Parathyroid adenoma (tissue), 2 donors: ENCODE data around the gene ARHGEF6.

Source experiments
- H2AFZ ChIP-seq: fragments of 300-600 bp; sonication (generic); one replicate; pipeline ENCODE4 v1.7.0; 2017; ENCODE audit warnings: antibody characterized with exemption, mild to moderate bottlenecking
- H3K27ac ChIP-seq: fragments of 300-600 bp; sonication (generic); one replicate; pipeline ENCODE4 v1.7.0; 2017
- H3K27me3 ChIP-seq: fragments of 300-600 bp; sonication (generic); one replicate; pipeline ENCODE4 v1.7.0; 2017; ENCODE audit warnings: low read length; ENCODE audit not compliant: control insufficient read depth, insufficient read depth
- H3K36me3 ChIP-seq: fragments of 300-600 bp; sonication (generic); one replicate; pipeline ENCODE4 v1.7.0; 2017; ENCODE audit warnings: low read length; ENCODE audit not compliant: control insufficient read depth, insufficient read depth
- H3K4me1 ChIP-seq: fragments of 300-600 bp; sonication (generic); one replicate; pipeline ENCODE4 v1.7.0; 2017; ENCODE audit warnings: control low read depth
- H3K4me2 ChIP-seq: fragments of 300-600 bp; sonication (generic); one replicate; pipeline ENCODE4 v1.7.0; 2017; ENCODE audit warnings: low read length
- H3K4me3 ChIP-seq: fragments of 300-600 bp; sonication (generic); one replicate; pipeline ENCODE4 v1.7.0; 2017; ENCODE audit warnings: low read depth, low read length
- H3K79me2 ChIP-seq: fragments of 300-600 bp; sonication (generic); one replicate; pipeline ENCODE4 v1.7.0; 2017; ENCODE audit warnings: control low read depth
- H3K9ac ChIP-seq: fragments of 300-600 bp; sonication (generic); one replicate; pipeline ENCODE4 v1.7.0; 2017; ENCODE audit warnings: mild to moderate bottlenecking
- H3K9me3 ChIP-seq: fragments of 300-600 bp; sonication (generic); one replicate; pipeline ENCODE4 v1.7.0; 2017; ENCODE audit warnings: low read length; ENCODE audit not compliant: control insufficient read depth
- TF ChIP-seq, protein P1 (sequence below): fragments of 300-600 bp; sonication (generic); IDR thresholded peaks from one replicate; pipeline ENCODE4 v1.7.0; 2017; ENCODE audit warnings: antibody characterized with exemption, mild to moderate bottlenecking
- donor health status: primary hyperparathyroidism.

Gene ARHGEF6

DNA sequence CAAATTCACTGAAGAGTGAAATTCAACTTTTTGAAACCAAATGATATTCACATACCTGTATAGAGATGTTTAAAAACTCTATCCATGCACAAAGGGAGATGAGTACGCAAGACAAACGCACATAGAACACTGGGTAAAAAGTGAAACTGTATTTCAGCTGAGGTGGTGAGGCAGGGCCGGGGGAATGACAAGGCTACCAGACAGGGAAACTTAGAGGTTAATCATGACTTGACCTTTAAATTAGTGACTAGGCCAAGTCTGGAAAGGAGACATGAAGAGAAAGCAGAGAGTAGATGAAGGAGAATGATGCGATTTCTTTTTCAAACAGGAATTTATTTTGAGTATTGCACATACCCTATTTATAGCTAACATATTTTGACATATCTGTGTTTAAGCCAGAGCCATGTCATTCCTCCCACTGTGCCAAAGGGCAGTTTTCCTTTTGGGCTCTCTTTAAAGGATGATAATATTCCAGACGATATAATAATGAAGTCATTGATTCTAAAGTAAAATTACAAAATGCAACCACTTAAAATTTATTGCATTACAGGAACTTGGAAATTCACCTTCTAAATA is 49.4 kb downstream of the ARHGEF6 start:
- Histone ChIP-seq H3K4me1 (no peaks in the 10 kb centered on the region), H3K9ac (no peak overlapping the region), H2AFZ (no peak overlapping the region), H3K4me2 (no peak overlapping the region), H3K9me3 (no peaks in the 10 kb centered on the region), H3K36me3 (no peaks in the 10 kb centered on the region), H3K27ac (no peak overlapping the region), H3K4me3 (no peak overlapping the region), H3K79me2 (no peaks in the 10 kb centered on the region), H3K27me3 (no peaks in the 10 kb centered on the region)
- TF ChIP-seq, protein P1, sequence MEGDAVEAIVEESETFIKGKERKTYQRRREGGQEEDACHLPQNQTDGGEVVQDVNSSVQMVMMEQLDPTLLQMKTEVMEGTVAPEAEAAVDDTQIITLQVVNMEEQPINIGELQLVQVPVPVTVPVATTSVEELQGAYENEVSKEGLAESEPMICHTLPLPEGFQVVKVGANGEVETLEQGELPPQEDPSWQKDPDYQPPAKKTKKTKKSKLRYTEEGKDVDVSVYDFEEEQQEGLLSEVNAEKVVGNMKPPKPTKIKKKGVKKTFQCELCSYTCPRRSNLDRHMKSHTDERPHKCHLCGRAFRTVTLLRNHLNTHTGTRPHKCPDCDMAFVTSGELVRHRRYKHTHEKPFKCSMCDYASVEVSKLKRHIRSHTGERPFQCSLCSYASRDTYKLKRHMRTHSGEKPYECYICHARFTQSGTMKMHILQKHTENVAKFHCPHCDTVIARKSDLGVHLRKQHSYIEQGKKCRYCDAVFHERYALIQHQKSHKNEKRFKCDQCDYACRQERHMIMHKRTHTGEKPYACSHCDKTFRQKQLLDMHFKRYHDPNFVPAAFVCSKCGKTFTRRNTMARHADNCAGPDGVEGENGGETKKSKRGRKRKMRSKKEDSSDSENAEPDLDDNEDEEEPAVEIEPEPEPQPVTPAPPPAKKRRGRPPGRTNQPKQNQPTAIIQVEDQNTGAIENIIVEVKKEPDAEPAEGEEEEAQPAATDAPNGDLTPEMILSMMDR: no peak

DNA sequence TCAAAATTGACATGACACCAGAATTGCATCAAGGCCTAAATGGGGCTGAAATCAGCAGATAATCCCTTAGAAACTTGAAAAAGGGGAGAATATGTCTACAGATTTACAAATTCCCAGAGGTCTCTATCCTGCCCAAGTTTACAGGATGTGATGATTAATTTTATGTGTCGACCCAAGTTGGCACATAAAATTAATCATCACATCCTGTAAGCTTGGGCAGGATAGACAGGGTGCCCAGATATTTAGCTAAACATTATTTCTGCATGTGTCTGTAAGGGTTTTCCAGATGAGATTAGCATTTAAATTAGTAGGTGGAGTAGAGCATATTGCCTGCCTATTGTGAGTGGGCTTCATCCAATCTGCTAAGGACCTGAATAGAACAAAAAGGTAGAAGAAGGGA is 52.3 kb downstream of the ARHGEF6 start:
- Histone ChIP-seq H3K9me3 (no peaks in the 10 kb centered on the region), H3K36me3 (no peaks in the 10 kb centered on the region), H3K27me3 (no peaks in the 10 kb centered on the region), H3K79me2 (no peaks in the 10 kb centered on the region), H3K9ac (no peak overlapping the region), H3K4me1 (no peaks in the 10 kb centered on the region), H2AFZ (no peak overlapping the region), H3K4me2 (no peak overlapping the region), H3K27ac (no peak overlapping the region), H3K4me3 (no peak overlapping the region)
- TF ChIP-seq, protein P1: no peak

DNA sequence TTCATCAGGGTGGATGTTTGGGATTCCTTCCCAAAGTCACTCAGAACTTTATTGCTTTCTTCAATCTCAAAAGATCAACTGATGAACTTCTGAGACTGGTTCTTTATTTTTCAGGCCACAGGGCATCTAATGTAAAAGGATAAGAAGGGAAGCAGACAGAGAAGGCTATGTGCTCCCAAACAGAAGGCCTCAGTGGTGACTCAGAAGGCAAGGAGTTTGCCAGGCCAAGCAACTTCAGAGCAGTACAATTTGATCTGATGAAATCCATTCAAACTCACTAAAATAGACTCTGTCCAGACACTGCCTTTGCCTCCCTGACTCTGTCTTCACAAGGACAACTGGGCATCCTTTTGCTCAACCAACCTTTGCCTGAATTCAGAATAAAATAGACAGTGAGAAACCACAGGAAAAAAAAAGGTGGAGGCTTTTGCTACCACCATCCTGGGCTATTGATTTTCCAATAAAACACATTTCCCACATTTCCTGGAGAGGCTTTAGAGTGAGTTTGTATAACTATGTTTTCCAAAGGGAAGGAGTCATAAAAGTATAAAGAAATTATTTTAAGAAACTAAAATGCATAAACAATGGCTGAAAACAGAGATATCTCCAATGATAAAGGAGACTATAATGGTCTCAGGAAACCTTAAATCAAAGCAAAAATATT is 55.2 kb downstream of the ARHGEF6 start:
- H3K27ac ChIP-seq: no peak overlapping the region

DNA sequence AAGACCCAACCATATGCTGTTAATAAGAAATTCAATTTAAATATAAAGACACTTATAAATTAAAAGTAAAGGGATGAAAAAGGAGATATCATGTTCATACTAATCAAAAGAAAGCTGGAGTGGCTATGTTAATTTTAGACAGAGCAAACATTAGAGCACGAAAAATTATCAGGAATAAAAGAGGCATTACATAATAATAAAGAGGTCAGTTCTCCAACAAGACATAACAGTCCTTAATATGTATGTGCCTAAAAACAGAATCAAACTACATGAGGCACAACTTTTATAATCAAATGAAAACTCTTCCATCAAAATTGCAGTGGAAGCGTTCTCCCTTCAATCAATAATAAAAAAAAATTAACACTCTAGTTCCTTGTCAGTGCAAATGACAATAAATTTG is 62.6 kb downstream of the ARHGEF6 start:
- Histone ChIP-seq H2AFZ (no peak overlapping the region), H3K9me3 (no peaks in the 10 kb centered on the region), H3K27ac (no peak overlapping the region), H3K9ac (no peak overlapping the region), H3K36me3 (no peaks in the 10 kb centered on the region), H3K4me2 (no peak overlapping the region), H3K4me3 (no peak overlapping the region), H3K4me1 (no peaks in the 10 kb centered on the region), H3K79me2 (no peaks in the 10 kb centered on the region), H3K27me3 (no peaks in the 10 kb centered on the region)
- TF ChIP-seq, protein P1: no peak

More for the DNA sequence above, 55.2 kb downstream of the ARHGEF6 start:
- Histone ChIP-seq H3K4me3 (no peak overlapping the region), H3K27me3 (no peaks in the 10 kb centered on the region), H3K9me3 (no peaks in the 10 kb centered on the region), H3K79me2 (no peaks in the 10 kb centered on the region), H2AFZ (no peak overlapping the region), H3K9ac (no peak overlapping the region), H3K36me3 (no peaks in the 10 kb centered on the region), H3K4me2 (no peak overlapping the region), H3K4me1 (no peaks in the 10 kb centered on the region)
- TF ChIP-seq, protein P1: no peak
